ENCODE results near the gene KIF16B. TPM values are rescaled to one million over a fixed set of nuclear protein-coding genes. Genes with fewer than 3 reads are reported as not detected.

The KIF16B gene
- total and polyA plus RNA-seq, 9 of the 15 experiments (the other 6 are each of a cell fraction or from before 2014, with no cell fraction given): 1.00 to 10.6 (median 8.5) TPM

GRCh38 chr20:16469395-16469905, 103.8 kb downstream of the KIF16B start:
- intact Hi-C loops (cut with micrococcal nuclease): no loop called here
- Histone ChIP-seq H3K9me1 (ENCODE audit: control insufficient read depth, insufficient read depth, low read length) (no peaks in the 10 kb centered on the region), H3K79me2 (ENCODE audit: control insufficient read depth, insufficient read depth, low read length) (no peaks in the 10 kb centered on the region), H3K27me3 (ENCODE audit: control insufficient read depth in 2 of 2, insufficient read depth in 2 of 2, low read length in 2 of 2) (no peaks in the 10 kb centered on the region), H3K36me3 (ENCODE audit: control insufficient read depth, insufficient read depth, low read length) (no peaks in the 10 kb centered on the region), H2AFZ (ENCODE audit: low read depth, low read length) (no peak overlapping the region), H3K9me3 (replicated peaks; ENCODE audit: control insufficient read depth, insufficient read depth, low read depth, low read length) (no peaks in the 10 kb centered on the region), H4K20me1 (replicated peaks; ENCODE audit: control insufficient read depth, insufficient read depth, low read length) (no peaks in the 10 kb centered on the region), H3K9ac (ENCODE audit: insufficient read depth in 1 of 2, low read depth in 2 of 2, low read length in 2 of 2) (no peak overlapping the region), H3K4me2 (ENCODE audit: insufficient read depth, low read length) (no peak overlapping the region), H3K27ac (ENCODE audit: extremely low read depth, low read depth, low read length) (no peak overlapping the region), H3K4me1 (replicated peaks in 1 of 2; ENCODE audit: control insufficient read depth in 2 of 2, insufficient read depth in 2 of 2, low read length in 2 of 2) (peaks cover 0 to 16% of the 10 kb centered on the region in 2 experiments; a peak in 2 of 5 replicates), H3K4me3 (no peak overlapping the region)
- no TSS peak for BruUV-seq (replicated peaks)
- in situ Hi-C loops (cut with MboI): no loop called here
- DNase-seq (ENCODE audit: extremely low read depth in 1 of 4, low spot score in 3 of 4): no peak
- POLR2A ChIA-PET: no interaction called here
- CTCF ChIA-PET (ENCODE audit: low intra/inter-chr PET ratio): no interaction called here
- WGBS (ENCODE audit: insufficient coverage, low coverage, missing lambda C conversion rate): 80% methylated on average over 5 of the region's 5 CpGs
- FAIRE-seq: no peak
- ATAC-seq: no peak
- TF ChIP-seq MAFF (IDR thresholded peaks at IDR 0.05; ENCODE audit: low read length) (peak; percentile 48; the same call in 1 of the 2 replicates), ETV5 (CRISPR knock-in tag; IDR thresholded peaks at IDR 0.05; ENCODE audit: low read depth) (no peak), CHD2 (IDR thresholded peaks at IDR 0.05; ENCODE audit: low read depth, low read length) (no peak), CEBPG (CRISPR knock-in tag; IDR thresholded peaks at IDR 0.05) (no peak), CEBPG (tag; conservative IDR thresholded peaks at IDR 0.05 in 1 of 2, IDR thresholded peaks at IDR 0.05 in 1 of 2) (no peak), CTCF (IDR thresholded peaks at IDR 0.05 in 2 of 3, conservative IDR thresholded peaks at IDR 0.05 in 1 of 3; ENCODE audit: insufficient read depth in 2 of 3, low read depth in 1 of 3, low read length in 3 of 3) (no peak), ZKSCAN3 (CRISPR knock-in tag; IDR thresholded peaks at IDR 0.05) (no peak), ZNF511 (CRISPR knock-in tag; IDR thresholded peaks at IDR 0.05) (no peak), U2AF2 (optimal IDR thresholded peaks at IDR 0.05; ENCODE audit: low read depth, low read length) (no peak), ARID4B (CRISPR knock-in tag; IDR thresholded peaks at IDR 0.05) (no peak), ZNF551 (CRISPR knock-in tag; IDR thresholded peaks at IDR 0.05) (no peak), FOXA3 (CRISPR knock-in tag; conservative IDR thresholded peaks at IDR 0.05 in 1 of 2, IDR thresholded peaks at IDR 0.05 in 1 of 2) (no peak), NFYB (IDR thresholded peaks at IDR 0.05; ENCODE audit: extremely low read depth, insufficient read length) (no peak), ZNF316 (IDR thresholded peaks at IDR 0.05) (peak; percentile 94), SREBF2 (CRISPR knock-in tag; IDR thresholded peaks at IDR 0.05) (no peak), HNRNPUL1 (IDR thresholded peaks at IDR 0.05; ENCODE audit: low read length) (no peak), SLC30A9 (CRISPR knock-in tag; IDR thresholded peaks at IDR 0.05) (no peak)
